ENCODE results near the gene MEN1.

MEN1 gene

GRCh38 chr11:64769283-64769682 lies 41.1 kb downstream of the MEN1 start:
- peaks cover 57% of the 10 kb centered on the region for H3K79me2 ChIP-seq (ENCODE audit: insufficient read depth, low read depth)
- no peak overlapping the region for H3K27ac ChIP-seq
- no peak overlapping the region for H3K4me2 ChIP-seq
- peaks cover 46% of the 10 kb centered on the region for H3K4me1 ChIP-seq (ENCODE audit: low read depth, poor library complexity, severe bottlenecking)
- H3K27me3 ChIP-seq (ENCODE audit: insufficient read depth, low read depth): no peaks in the 10 kb centered on the region
- peaks cover 54% of the 10 kb centered on the region; the same call in 1 of the 2 replicates for H3K36me3 ChIP-seq (ENCODE audit: insufficient read depth)
- TF ChIP-seq, protein P1, sequence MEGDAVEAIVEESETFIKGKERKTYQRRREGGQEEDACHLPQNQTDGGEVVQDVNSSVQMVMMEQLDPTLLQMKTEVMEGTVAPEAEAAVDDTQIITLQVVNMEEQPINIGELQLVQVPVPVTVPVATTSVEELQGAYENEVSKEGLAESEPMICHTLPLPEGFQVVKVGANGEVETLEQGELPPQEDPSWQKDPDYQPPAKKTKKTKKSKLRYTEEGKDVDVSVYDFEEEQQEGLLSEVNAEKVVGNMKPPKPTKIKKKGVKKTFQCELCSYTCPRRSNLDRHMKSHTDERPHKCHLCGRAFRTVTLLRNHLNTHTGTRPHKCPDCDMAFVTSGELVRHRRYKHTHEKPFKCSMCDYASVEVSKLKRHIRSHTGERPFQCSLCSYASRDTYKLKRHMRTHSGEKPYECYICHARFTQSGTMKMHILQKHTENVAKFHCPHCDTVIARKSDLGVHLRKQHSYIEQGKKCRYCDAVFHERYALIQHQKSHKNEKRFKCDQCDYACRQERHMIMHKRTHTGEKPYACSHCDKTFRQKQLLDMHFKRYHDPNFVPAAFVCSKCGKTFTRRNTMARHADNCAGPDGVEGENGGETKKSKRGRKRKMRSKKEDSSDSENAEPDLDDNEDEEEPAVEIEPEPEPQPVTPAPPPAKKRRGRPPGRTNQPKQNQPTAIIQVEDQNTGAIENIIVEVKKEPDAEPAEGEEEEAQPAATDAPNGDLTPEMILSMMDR (conservative IDR thresholded peaks at IDR 0.05; ENCODE audit: low read depth, low read length): no peak
- H4K20me1 ChIP-seq (ENCODE audit: insufficient read depth): peaks cover 44% of the 10 kb centered on the region
- no peak overlapping the region for H3K4me3 ChIP-seq (IDR thresholded peaks at IDR 0.05; ENCODE audit: insufficient read depth, low read depth, low read length)
- no peak overlapping the region for H3K9ac ChIP-seq
- no peak overlapping the region for H2AFZ ChIP-seq (ENCODE audit: low read depth)

- Histone ChIP-seq H3K9ac (no peak overlapping the region), H4K20me1 (ENCODE audit: insufficient read depth) (peaks cover 34% of the 10 kb centered on the region), H3K4me3 (IDR thresholded peaks at IDR 0.05; ENCODE audit: insufficient read depth, low read depth, low read length) (no peak overlapping the region), H3K4me1 (ENCODE audit: low read depth, poor library complexity, severe bottlenecking) (peaks cover 36% of the 10 kb centered on the region), H2AFZ (ENCODE audit: low read depth) (no peak overlapping the region), H3K4me2 (no peak overlapping the region), H3K36me3 (ENCODE audit: insufficient read depth) (peaks cover 49% of the 10 kb centered on the region; the same call in 1 of the 2 replicates), H3K79me2 (ENCODE audit: insufficient read depth, low read depth) (peaks cover 47% of the 10 kb centered on the region), H3K27ac (no peak overlapping the region), H3K27me3 (ENCODE audit: insufficient read depth, low read depth) (no peaks in the 10 kb centered on the region)
- TF ChIP-seq, protein P1 (conservative IDR thresholded peaks at IDR 0.05; ENCODE audit: low read depth, low read length): no peak
Observed at GRCh38 chr11:64768300-64768694, 42.1 kb downstream of the MEN1 start.

- Histone ChIP-seq H3K36me3 (ENCODE audit: insufficient read depth) (peaks cover 46% of the 10 kb centered on the region; the same call in 1 of the 2 replicates), H3K4me2 (no peak overlapping the region), H3K27ac (no peak overlapping the region), H3K4me1 (ENCODE audit: low read depth, poor library complexity, severe bottlenecking) (peaks cover 29% of the 10 kb centered on the region), H3K4me3 (IDR thresholded peaks at IDR 0.05; ENCODE audit: insufficient read depth, low read depth, low read length) (no peak overlapping the region), H4K20me1 (ENCODE audit: insufficient read depth) (peaks cover 28% of the 10 kb centered on the region; the same call in 1 of the 2 replicates), H3K9ac (no peak overlapping the region), H2AFZ (ENCODE audit: low read depth) (no peak overlapping the region), H3K27me3 (ENCODE audit: insufficient read depth, low read depth) (no peaks in the 10 kb centered on the region), H3K79me2 (ENCODE audit: insufficient read depth, low read depth) (peaks cover 40% of the 10 kb centered on the region)
- TF ChIP-seq, protein P1 (conservative IDR thresholded peaks at IDR 0.05; ENCODE audit: low read depth, low read length): peak; percentile 79
Observed at GRCh38 chr11:64767344-64768299, 42.7 kb downstream of the MEN1 start.

GRCh38 chr11:64766881-64767280 lies 43.5 kb downstream of the MEN1 start:
- Histone ChIP-seq H3K27ac (no peak overlapping the region), H2AFZ (ENCODE audit: low read depth) (no peak overlapping the region), H3K27me3 (ENCODE audit: insufficient read depth, low read depth) (no peaks in the 10 kb centered on the region), H3K36me3 (ENCODE audit: insufficient read depth) (peaks cover 39% of the 10 kb centered on the region; the same call in 1 of the 2 replicates), H3K4me1 (ENCODE audit: low read depth, poor library complexity, severe bottlenecking) (peaks cover 22% of the 10 kb centered on the region), H4K20me1 (ENCODE audit: insufficient read depth) (peaks cover 22% of the 10 kb centered on the region; the same call in 1 of the 2 replicates), H3K4me2 (no peak overlapping the region), H3K79me2 (ENCODE audit: insufficient read depth, low read depth) (peaks cover 33% of the 10 kb centered on the region), H3K4me3 (IDR thresholded peaks at IDR 0.05; ENCODE audit: insufficient read depth, low read depth, low read length) (no peak overlapping the region), H3K9ac (no peak overlapping the region)
- TF ChIP-seq, protein P1 (conservative IDR thresholded peaks at IDR 0.05; ENCODE audit: low read depth, low read length): no peak
